HL-60 (cell line): ENCODE data around the gene ECHS1.

Experiments
- DNase-seq, 2 experiments: peaks; one replicate each; pipeline ENCODE4 v3.0.0-alpha.2; 2010 to 2020; ENCODE audit warnings: low read depth in 1 of 2, low spot score in 1 of 2
- H3K27ac ChIP-seq: fragments of 250-450 bp; sonication (Bioruptor Pico); replicated peaks from 2 replicates; pipeline ENCODE4 v1.5.1; 2020; ENCODE audit warnings: mild to moderate bottlenecking, moderate library complexity
- H3K27me3 ChIP-seq: fragments of 250-450 bp; sonication (Bioruptor Pico); 2 replicates; pipeline ENCODE4 v1.5.1; 2021; ENCODE audit warnings: mild to moderate bottlenecking, moderate library complexity; ENCODE audit not compliant: insufficient read depth, poor library complexity, severe bottlenecking
- H3K4me3 ChIP-seq: replicated peaks from 2 replicates; pipeline ENCODE4 v1.5.1; 2011; ENCODE audit warnings: mild to moderate bottlenecking, control low read depth, low read length; ENCODE audit not compliant: insufficient read depth
- GABPA ChIP-seq: IDR thresholded peaks from 2 replicates; pipeline ENCODE4 v1.6.1; 2012; ENCODE audit warnings: low read depth
- POLR2AphosphoS5 ChIP-seq: IDR thresholded peaks from 2 replicates; pipeline ENCODE4 v1.6.1; 2012; ENCODE audit warnings: low read depth
- SPI1 ChIP-seq: IDR thresholded peaks from 2 replicates; pipeline ENCODE4 v1.6.1; 2012; ENCODE audit warnings: low read depth, mild to moderate bottlenecking, borderline replicate concordance
- TF ChIP-seq, protein P1 (sequence below): IDR thresholded peaks from 2 replicates; pipeline ENCODE4 v1.6.1; 2012; ENCODE audit warnings: low read depth; ENCODE audit not compliant: insufficient replicate concordance
- TF ChIP-seq, protein P2 (sequence below): IDR thresholded peaks from one replicate; pipeline ENCODE4 v1.5.1; 2011; ENCODE audit warnings: low read length, control low read depth, inconsistent platforms; ENCODE audit not compliant: insufficient read depth

ECHS1 gene

GRCh38 chr10:133342942-133343341, 30.2 kb downstream of the ECHS1 start:
- DNase-seq, result no peak
- Histone ChIP-seq H3K27ac (no peak overlapping the region), H3K4me3 (no peak overlapping the region), H3K27me3 (no peaks in the 10 kb centered on the region)
- no peak for TF ChIP-seq GABPA
- no peak for TF ChIP-seq POLR2AphosphoS5
- no peak for TF ChIP-seq SPI1
- TF ChIP-seq, protein P1, sequence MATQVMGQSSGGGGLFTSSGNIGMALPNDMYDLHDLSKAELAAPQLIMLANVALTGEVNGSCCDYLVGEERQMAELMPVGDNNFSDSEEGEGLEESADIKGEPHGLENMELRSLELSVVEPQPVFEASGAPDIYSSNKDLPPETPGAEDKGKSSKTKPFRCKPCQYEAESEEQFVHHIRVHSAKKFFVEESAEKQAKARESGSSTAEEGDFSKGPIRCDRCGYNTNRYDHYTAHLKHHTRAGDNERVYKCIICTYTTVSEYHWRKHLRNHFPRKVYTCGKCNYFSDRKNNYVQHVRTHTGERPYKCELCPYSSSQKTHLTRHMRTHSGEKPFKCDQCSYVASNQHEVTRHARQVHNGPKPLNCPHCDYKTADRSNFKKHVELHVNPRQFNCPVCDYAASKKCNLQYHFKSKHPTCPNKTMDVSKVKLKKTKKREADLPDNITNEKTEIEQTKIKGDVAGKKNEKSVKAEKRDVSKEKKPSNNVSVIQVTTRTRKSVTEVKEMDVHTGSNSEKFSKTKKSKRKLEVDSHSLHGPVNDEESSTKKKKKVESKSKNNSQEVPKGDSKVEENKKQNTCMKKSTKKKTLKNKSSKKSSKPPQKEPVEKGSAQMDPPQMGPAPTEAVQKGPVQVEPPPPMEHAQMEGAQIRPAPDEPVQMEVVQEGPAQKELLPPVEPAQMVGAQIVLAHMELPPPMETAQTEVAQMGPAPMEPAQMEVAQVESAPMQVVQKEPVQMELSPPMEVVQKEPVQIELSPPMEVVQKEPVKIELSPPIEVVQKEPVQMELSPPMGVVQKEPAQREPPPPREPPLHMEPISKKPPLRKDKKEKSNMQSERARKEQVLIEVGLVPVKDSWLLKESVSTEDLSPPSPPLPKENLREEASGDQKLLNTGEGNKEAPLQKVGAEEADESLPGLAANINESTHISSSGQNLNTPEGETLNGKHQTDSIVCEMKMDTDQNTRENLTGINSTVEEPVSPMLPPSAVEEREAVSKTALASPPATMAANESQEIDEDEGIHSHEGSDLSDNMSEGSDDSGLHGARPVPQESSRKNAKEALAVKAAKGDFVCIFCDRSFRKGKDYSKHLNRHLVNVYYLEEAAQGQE, result no peak
- TF ChIP-seq, protein P2, sequence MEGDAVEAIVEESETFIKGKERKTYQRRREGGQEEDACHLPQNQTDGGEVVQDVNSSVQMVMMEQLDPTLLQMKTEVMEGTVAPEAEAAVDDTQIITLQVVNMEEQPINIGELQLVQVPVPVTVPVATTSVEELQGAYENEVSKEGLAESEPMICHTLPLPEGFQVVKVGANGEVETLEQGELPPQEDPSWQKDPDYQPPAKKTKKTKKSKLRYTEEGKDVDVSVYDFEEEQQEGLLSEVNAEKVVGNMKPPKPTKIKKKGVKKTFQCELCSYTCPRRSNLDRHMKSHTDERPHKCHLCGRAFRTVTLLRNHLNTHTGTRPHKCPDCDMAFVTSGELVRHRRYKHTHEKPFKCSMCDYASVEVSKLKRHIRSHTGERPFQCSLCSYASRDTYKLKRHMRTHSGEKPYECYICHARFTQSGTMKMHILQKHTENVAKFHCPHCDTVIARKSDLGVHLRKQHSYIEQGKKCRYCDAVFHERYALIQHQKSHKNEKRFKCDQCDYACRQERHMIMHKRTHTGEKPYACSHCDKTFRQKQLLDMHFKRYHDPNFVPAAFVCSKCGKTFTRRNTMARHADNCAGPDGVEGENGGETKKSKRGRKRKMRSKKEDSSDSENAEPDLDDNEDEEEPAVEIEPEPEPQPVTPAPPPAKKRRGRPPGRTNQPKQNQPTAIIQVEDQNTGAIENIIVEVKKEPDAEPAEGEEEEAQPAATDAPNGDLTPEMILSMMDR, result no peak

GRCh38 chr10:133341983-133342382, 31.2 kb downstream of the ECHS1 start:
- DNase-seq, result no peak
- H3K4me3 ChIP-seq, result no peak overlapping the region
- TF ChIP-seq, protein P1, result no peak
- TF ChIP-seq GABPA (no peak), SPI1 (no peak), POLR2AphosphoS5 (no peak)
- TF ChIP-seq, protein P2, result no peak
- H3K27ac ChIP-seq, result no peak overlapping the region
- peaks cover 6% of the 10 kb centered on the region for H3K27me3 ChIP-seq

DNA sequence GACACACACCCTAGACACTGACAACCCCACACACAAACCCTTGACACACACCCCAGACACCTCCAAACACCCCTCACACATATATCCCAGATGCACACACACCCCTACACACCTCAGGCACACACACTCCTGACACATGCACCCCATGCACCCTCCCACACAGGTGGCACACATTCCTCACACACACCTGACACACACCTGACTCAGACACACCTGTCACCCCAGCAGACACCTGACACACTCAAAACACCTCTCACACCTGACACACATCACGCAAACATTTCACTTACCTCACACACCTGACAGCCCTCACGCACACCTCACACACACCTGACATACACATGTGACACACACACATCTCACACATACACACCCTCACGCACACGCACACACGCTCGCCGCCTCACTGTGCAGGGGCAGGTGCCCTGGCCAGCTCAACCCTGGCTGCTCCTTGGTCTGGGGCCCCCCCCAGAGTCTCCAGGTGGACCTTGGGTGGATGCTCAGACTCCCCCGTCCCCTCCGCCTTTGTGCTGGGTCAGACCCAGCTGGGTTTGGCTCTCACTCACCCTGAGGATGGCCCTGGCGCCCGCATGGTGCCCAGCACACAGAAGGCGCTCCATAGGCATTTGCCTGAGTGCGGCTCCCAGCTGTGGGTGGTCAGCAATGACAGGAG, 33.3 kb downstream of the ECHS1 start:
- Histone ChIP-seq H3K4me3 (no peak overlapping the region), H3K27ac (no peak overlapping the region), H3K27me3 (peaks cover 23% of the 10 kb centered on the region)
- DNase-seq, result no peak
- TF ChIP-seq GABPA (no peak), SPI1 (no peak), POLR2AphosphoS5 (no peak)
- TF ChIP-seq, protein P2, result no peak
- TF ChIP-seq, protein P1, result no peak
